Measurements from ENCODE around the gene PPP6R3. TPM values are rescaled to one million over a fixed set of nuclear protein-coding genes. Genes with fewer than 3 reads are reported as not detected.

The PPP6R3 gene
- total RNA-seq, 1 experiment from 2014 or later: 138 TPM

GRCh38 chr11:68448604-68449011 lies 11.9 kb upstream of the PPP6R3 start:
- Mint-ChIP-seq H3K4me3 (no peak overlapping the region), H3K27me3 (ENCODE audit: low read depth) (no peaks in the 10 kb centered on the region), H3K36me3 (ENCODE audit: insufficient read depth in 1 of 3, low read depth in 3 of 3) (peaks cover 12 to 18% (median 16%) of the 10 kb centered on the region in 3 experiments), H3K9me3 (no peaks in the 10 kb centered on the region), H3K27ac (no peak overlapping the region), H3K4me1 (no peaks in the 10 kb centered on the region)
- WGBS (ENCODE audit: extremely low coverage, insufficient read length, low lambda C conversion rate): no CpG with 5 or more reads among the region's 25 CpGs
- Histone ChIP-seq H2BK5ac (ENCODE audit: insufficient read length, low read length) (no peak overlapping the region), H2BK12ac (ENCODE audit: insufficient read length, low read depth, low read length) (no peak overlapping the region), H3K27ac (ENCODE audit: insufficient read length, low read depth, low read length) (no peak overlapping the region), H3K9ac (ENCODE audit: extremely low read depth, insufficient read length, low read length) (no peak overlapping the region), H4K5ac (ENCODE audit: insufficient read length, low read depth, low read length) (no peak overlapping the region), H3K14ac (ENCODE audit: insufficient read depth, low read length) (no peak overlapping the region), H3T11ph (ENCODE audit: low read length) (no peak overlapping the region), H2AK5ac (ENCODE audit: insufficient read length, low read length) (no peak overlapping the region), H3K18ac (ENCODE audit: insufficient read length, low read depth, low read length) (no peak overlapping the region), H3K4me1 (ENCODE audit: insufficient read depth, low read length) (no peaks in the 10 kb centered on the region), H2BK120ac (ENCODE audit: low read depth, low read length, poor library complexity, severe bottlenecking) (no peak overlapping the region), H3K79me1 (ENCODE audit: insufficient read depth, low read depth, low read length, poor library complexity, severe bottlenecking) (no peaks in the 10 kb centered on the region), H2AFZ (ENCODE audit: low read length) (no peak overlapping the region), H3K4me2 (ENCODE audit: insufficient read depth, insufficient read length, low read length) (no peak overlapping the region), H3K79me2 (ENCODE audit: insufficient read depth, low read length) (no peaks in the 10 kb centered on the region), H4K8ac (replicated peaks; ENCODE audit: insufficient read length, low read depth, low read length) (no peak overlapping the region), H4K20me1 (ENCODE audit: control insufficient read depth, insufficient read depth, insufficient read length) (no peaks in the 10 kb centered on the region), H2BK15ac (ENCODE audit: low read depth, low read length) (no peak overlapping the region), H3K9me3 (ENCODE audit: control insufficient read depth, low read depth, low read length) (no peaks in the 10 kb centered on the region), H3K23me2 (ENCODE audit: insufficient read length, low read depth, low read length, poor library complexity, severe bottlenecking) (no peaks in the 10 kb centered on the region), H3K56ac (ENCODE audit: insufficient read length, low read depth, low read length) (no peak overlapping the region), H3K4ac (ENCODE audit: low read depth, low read length) (no peak overlapping the region), H3K23ac (ENCODE audit: insufficient read length, low read depth, low read length) (no peak overlapping the region), H2BK20ac (ENCODE audit: low read depth, low read length, poor library complexity, severe bottlenecking) (no peak overlapping the region), H3K27me3 (ENCODE audit: insufficient read depth, low read length) (no peaks in the 10 kb centered on the region), H4K91ac (ENCODE audit: insufficient read length, low read depth, low read length) (no peak overlapping the region)
- no peak for TF ChIP-seq CTCF (conservative IDR thresholded peaks at IDR 0.05)
- no peak for DNase-seq

All from H9 (cell line).